HG03108 (cell line): ENCODE results near the gene IVL.

Experiments used
- ATAC-seq: cut with Tn5 transposase; IDR thresholded peaks from one replicate; pipeline ENCODE4 v1.9.1; 2021; ENCODE audit warnings: moderate library complexity; ENCODE audit not compliant: unreplicated experiment

IVL gene

GRCh38 chr1:152888126-152888525, 20.2 kb upstream of the IVL start:
- no peak for ATAC-seq

- no peak for ATAC-seq
Measured at GRCh38 chr1:152899027-152899426, 9.3 kb upstream of the IVL start.

- no peak for ATAC-seq
Measured at GRCh38 chr1:152899883-152900282, 8.5 kb upstream of the IVL start.

GRCh38 chr1:152901631-152902030, 6.7 kb upstream of the IVL start:
- no peak for ATAC-seq

- ATAC-seq = no peak
Measured at GRCh38 chr1:152902636-152903035, 5.7 kb upstream of the IVL start.

GRCh38 chr1:152904688-152905440, 3.5 kb upstream of the IVL start:
- ATAC-seq = no peak

- ATAC-seq = no peak
Measured at GRCh38 chr1:152906023-152906565, 2.3 kb upstream of the IVL start.

- no peak for ATAC-seq
Measured at GRCh38 chr1:152909206-152909605, 860 bp downstream of the IVL start.

- ATAC-seq = no peak
Measured at GRCh38 chr1:152912471-152912870, 4.1 kb downstream of the IVL start.

- no peak for ATAC-seq
Measured at GRCh38 chr1:152912900-152913299, 4.6 kb downstream of the IVL start.

GRCh38 chr1:152917794-152918193, 9.4 kb downstream of the IVL start:
- ATAC-seq = no peak

GRCh38 chr1:152919071-152919470, 10.7 kb downstream of the IVL start:
- no peak for ATAC-seq

- no peak for ATAC-seq
Measured at GRCh38 chr1:152924191-152924590, 15.8 kb downstream of the IVL start.

GRCh38 chr1:152926091-152926490, 17.7 kb downstream of the IVL start:
- ATAC-seq = no peak

GRCh38 chr1:152928671-152929070, 20.3 kb downstream of the IVL start:
- ATAC-seq = no peak

GRCh38 chr1:152932170-152932811, 23.9 kb downstream of the IVL start:
- ATAC-seq = no peak

- ATAC-seq = no peak
Measured at GRCh38 chr1:152933196-152933595, 24.9 kb downstream of the IVL start.

- no peak for ATAC-seq
Measured at GRCh38 chr1:152940614-152941013, 32.3 kb downstream of the IVL start.

GRCh38 chr1:152941037-152941711, 32.8 kb downstream of the IVL start:
- no peak for ATAC-seq

GRCh38 chr1:152942161-152942560, 33.8 kb downstream of the IVL start:
- no peak for ATAC-seq

- no peak for ATAC-seq
Measured at GRCh38 chr1:152946248-152946647, 37.9 kb downstream of the IVL start.
